ENCODE data around the gene GSG1L2. TPM values are rescaled to one million over a fixed set of nuclear protein-coding genes. Genes with fewer than 3 reads are reported as not detected.

The GSG1L2 gene
- total and polyA plus RNA-seq, 2 donors (not counting 3 experiments of a cell fraction or from before 2014, with no cell fraction given) = not detected

GRCh38 chr17:9766970-9767369, 54.9 kb downstream of the GSG1L2 start:
- POLR2A ChIA-PET = no interaction called here

More at GRCh38 chr17:9766970-9767369, 54.9 kb downstream of the GSG1L2 start:
- Histone ChIP-seq H3K79me2 (ENCODE audit: control insufficient read depth, insufficient read depth, low read length) (no peaks in the 10 kb centered on the region), H3K27me3 (ENCODE audit: control insufficient read depth in 2 of 2, insufficient read depth in 2 of 2, low read length in 2 of 2) (no peaks in the 10 kb centered on the region), H3K36me3 (ENCODE audit: control insufficient read depth in 2 of 2, extremely low read depth in 1 of 2, insufficient read depth in 2 of 2, low read length in 2 of 2) (no peaks in the 10 kb centered on the region), H2AFZ (ENCODE audit: low read depth, low read length) (no peak overlapping the region), H3K9ac (replicated peaks; ENCODE audit: extremely low read depth, insufficient read depth, low read length) (no peak overlapping the region), H3K9me3 (replicated peaks; ENCODE audit: control insufficient read depth, insufficient read depth, low read length) (no peaks in the 10 kb centered on the region), H3K9me1 (replicated peaks; ENCODE audit: control insufficient read depth, extremely low read depth, insufficient read depth, low read length) (no peaks in the 10 kb centered on the region), H3K4me3 (replicated peaks in 1 of 3; ENCODE audit: insufficient read depth in 1 of 3, low read depth in 1 of 3, low read length in 3 of 3) (no peak overlapping the region), H4K20me1 (replicated peaks; ENCODE audit: control insufficient read depth, extremely low read depth, insufficient read depth, low read length) (no peaks in the 10 kb centered on the region), H3K4me1 (ENCODE audit: control insufficient read depth, extremely low read depth, insufficient read depth, low read length) (no peaks in the 10 kb centered on the region), H3K4me2 (ENCODE audit: insufficient read depth, low read length) (no peak overlapping the region), H3K27ac (ENCODE audit: insufficient read depth, low read depth, low read length) (no peak overlapping the region)
- CTCF ChIA-PET = no interaction called here
- TF ChIP-seq FOS (IDR thresholded peaks at IDR 0.05; ENCODE audit: borderline replicate concordance, insufficient read depth, low read length) (no peak), MYC (IDR thresholded peaks at IDR 0.05; ENCODE audit: low read depth, low read length) (no peak), CTCF (IDR thresholded peaks at IDR 0.05; ENCODE audit: extremely low read depth in 1 of 2, insufficient read depth in 1 of 2, low read depth in 1 of 2, low read length in 2 of 2) (no peak), POLR2A (IDR thresholded peaks at IDR 0.05; ENCODE audit: low read depth, low read length) (no peak), EZH2 (IDR thresholded peaks at IDR 0.05; ENCODE audit: borderline replicate concordance, low read depth, low read length, severe bottlenecking) (no peak), GATA2 (IDR thresholded peaks at IDR 0.05; ENCODE audit: insufficient read depth, insufficient read length, low read depth, low read length) (no peak), JUN (IDR thresholded peaks at IDR 0.05; ENCODE audit: borderline replicate concordance, insufficient read depth, insufficient read length, low read depth) (no peak)
- TF ChIP-seq, protein P1, sequence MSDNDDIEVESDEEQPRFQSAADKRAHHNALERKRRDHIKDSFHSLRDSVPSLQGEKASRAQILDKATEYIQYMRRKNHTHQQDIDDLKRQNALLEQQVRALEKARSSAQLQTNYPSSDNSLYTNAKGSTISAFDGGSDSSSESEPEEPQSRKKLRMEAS (IDR thresholded peaks at IDR 0.05; ENCODE audit: insufficient read depth, insufficient read length) = no peak
- intact Hi-C loops (cut with micrococcal nuclease) = no loop called here
- FAIRE-seq (no peak), DNase-seq (ENCODE audit: low read depth, low spot score) (no peak)
- no TSS peak for BruUV-seq (replicated peaks)
- dilution Hi-C loops (cut with MboI; ENCODE audit: extremely low pct_ligation_motif_present, low sequenced_read_pairs) = no loop called here
